Right renal cortex interstitium (tissue), 3 donors: ENCODE data around the gene MVB12B. TPM values are rescaled to one million over a fixed set of nuclear protein-coding genes. Genes with fewer than 3 reads are reported as not detected.

Experiments used
- DNase-seq, 3 donors: peaks; one replicate each; pipeline ENCODE4 v3.0.0-alpha.2; 2013; ENCODE audit warnings: low read depth in 3 of 3, low spot score in 2 of 3
- polyA plus RNA-seq, 3 donors: library from polyadenylated mRNA; unstranded; fragments of 120-200 nt; gene quantifications; one replicate each; pipeline ENCODE4 v1.2.1, GENCODE V29; 2013; ENCODE audit not compliant: insufficient read length in 3 of 3

The MVB12B gene
- polyA plus RNA-seq, 3 donors, result 14.5 to 17.4 (median 16.0) TPM

DNA sequence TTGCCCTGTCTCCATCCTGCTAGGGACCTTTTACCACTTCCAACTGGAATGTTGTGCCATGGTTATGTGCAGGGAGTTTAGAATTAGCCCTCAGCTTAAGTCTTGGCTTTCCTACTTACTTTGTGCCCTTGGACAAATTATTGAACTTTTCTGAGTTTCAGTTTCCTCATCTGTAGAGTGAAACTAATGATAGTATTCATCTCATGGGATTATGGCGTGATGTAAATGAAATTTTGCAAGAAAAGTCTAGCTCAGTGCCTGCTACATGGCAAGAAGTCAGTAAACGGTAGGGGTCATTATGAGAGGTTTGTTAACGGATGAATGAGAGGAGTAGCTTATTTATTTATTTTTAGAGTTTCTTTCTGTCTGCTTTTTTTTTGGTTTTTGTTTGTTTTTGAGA, 1.8 kb downstream of the MVB12B start:
- DNase-seq, result no peak

DNA sequence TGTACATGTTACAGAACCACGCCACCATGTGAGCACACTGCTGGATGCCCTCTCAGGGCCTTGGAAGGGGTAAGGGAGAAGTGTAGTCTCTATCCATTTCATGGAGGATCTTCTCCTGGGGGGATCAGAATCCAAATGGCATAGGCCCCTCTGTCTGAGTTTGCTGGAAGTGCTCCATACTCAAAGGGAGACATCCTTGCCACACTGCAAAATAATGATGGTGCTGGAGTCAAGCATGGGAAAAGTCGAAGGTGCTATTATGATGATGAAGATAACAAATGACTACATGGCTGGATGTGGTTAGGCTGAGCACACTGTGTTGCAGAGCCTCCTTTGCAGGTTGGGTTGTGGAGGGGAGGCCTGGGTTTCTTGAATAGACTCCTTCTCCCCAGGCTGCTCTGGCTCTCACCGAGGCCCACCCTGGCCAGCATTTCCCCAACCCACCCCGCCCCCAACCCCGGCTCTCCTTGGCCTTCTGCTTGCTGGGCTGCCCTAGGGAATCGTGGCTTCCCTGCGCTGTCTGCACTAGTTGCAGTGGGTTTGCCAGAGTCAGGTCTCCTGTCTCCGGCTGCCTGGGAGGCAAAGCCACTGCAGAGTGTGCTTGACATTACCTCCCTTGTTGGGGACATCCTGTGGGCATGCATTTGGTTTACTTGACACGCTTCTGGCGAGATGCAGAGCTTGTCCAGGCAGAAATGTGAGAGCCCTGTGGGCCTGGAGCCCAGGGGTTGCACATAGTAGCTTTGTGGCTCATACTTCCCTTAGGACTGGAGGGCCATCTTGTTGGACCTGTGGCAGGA, 3.0 kb downstream of the MVB12B start:
- no peak for DNase-seq

DNA sequence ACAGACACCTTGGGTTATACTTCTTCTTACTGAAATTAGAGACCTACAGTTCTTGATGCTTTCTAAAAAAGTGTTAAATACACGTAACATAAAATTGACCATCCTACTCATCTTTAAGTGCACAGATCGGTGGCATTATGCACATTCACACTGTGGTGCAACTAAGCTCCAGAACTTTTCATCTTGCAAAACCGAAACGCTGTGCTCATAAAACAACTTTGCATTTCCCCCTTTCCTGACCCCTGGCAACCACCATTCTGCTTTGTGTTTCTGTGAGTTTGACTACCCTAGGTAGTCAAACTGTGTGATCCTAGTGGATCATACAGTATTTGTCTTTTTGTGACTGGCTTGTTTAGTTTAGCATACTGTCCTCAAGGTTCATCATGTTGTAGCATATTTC, 3.9 kb downstream of the MVB12B start:
- no peak for DNase-seq

DNA sequence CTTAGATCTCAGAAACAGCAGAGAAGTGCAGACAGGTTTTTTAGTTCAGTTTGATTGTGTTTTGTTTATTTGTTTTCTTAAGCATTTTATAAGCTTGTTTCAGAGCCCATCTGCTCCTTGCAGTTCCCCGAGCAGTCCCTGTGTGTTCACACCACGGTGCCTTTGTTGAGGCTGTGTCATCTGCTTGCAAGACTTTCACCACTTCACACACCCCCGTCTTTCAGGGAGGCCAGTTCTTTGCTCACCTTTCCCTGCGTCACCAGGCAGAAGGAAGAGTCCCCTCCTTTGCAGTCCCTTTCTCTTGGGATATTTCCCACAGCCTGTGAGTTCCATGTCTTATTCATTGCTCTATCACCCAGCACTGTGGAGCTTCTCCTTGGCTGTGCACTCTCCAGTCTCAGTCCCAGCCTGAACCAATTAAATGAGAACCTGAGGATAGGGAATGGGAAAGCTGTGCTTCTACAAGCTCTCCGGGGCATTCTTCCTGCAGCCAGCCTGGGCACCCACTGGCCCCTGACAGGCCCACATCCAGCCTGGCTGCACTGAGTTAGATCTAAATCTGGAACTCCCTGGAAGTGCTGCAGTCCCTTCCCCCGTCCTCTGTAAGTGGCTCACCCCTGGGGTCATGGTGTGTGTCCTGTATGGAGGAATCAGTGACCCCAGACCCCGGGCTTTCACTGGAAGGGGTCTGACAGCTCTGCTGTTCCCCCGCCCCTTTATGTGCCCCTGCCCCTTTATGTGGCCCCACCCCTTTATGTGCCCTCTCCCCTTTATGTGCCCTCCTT, 5.5 kb downstream of the MVB12B start:
- DNase-seq, result no peak

DNA sequence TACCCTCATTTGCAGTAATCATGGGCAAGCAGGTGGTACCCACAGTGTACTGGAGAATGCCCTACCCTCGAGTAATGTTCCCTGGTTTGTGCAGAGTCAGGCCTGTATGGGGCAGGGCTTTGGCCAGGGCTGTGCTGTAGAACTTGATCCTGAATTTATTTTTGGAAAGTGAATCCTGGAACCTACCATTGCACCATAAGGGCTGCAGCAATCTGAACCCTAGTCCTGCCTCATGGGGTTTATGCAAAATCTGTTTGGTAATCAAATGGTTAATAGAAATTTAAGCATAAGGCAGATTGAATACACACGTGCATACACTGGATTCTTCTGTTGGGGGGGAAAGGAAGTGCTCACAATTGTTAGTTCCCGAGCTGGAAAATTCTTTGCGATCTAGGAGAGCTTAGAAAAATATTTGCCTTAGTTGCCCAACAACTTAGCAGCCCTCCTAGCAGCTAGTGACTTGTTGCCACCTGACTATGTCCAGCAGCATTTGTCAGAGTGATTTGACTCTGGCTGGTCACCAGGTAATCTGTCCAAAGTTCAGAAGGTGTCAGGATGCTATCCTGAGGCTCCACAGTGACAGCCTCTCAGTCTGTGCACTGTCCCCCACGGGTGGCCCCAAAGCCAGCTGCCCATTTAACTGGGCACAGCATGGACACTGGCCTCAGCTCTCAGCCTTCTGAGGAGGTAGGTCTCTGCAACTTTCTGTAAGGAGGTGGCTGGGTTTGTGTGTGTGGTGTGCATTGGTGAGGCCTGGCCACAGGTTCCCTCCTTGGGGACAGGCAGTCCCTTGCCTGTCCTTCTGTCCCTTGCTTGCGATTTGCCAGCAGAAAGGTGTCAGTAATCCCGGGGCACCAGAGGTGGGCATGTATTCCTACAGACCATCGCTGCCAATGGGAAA, 8.3 kb downstream of the MVB12B start:
- DNase-seq, result no peak

- DNase-seq, result no peak
Observed at GRCh38 chr9:126335837-126336735, 9.5 kb downstream of the MVB12B start.

GRCh38 chr9:126336736-126337325, 10.2 kb downstream of the MVB12B start:
- no peak for DNase-seq

DNA sequence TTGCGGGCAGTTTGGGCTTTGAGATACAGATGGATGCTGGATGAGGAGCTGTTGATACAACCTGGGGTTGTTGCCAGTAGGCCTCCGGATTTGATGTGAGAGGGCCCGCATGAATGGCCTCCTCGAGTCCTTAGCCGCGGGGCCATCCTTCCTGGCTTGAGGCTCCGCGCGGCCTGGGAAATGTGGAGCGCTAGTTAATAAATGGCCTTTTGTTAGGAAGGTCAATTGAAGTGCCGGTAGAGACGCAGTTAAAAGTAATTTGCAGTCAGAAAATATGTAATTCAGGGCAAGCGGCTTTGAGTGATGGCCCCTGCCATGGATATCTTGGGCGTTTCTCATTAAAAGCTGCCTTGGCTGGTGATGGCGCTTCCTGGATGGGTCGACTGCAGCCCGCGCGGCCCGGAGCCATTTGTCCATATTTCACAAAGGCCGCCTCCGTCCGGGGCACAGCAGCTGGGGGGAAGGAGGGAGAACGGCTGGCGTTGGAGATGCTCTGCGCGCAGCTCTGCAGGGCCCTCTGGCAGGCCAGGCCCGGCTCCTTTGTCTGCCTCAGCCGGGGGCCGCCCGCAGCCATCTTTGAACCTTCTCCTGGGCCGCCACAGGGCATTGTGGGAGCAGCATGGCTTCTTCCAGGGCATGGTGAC, 11.2 kb downstream of the MVB12B start:
- no peak for DNase-seq

DNA sequence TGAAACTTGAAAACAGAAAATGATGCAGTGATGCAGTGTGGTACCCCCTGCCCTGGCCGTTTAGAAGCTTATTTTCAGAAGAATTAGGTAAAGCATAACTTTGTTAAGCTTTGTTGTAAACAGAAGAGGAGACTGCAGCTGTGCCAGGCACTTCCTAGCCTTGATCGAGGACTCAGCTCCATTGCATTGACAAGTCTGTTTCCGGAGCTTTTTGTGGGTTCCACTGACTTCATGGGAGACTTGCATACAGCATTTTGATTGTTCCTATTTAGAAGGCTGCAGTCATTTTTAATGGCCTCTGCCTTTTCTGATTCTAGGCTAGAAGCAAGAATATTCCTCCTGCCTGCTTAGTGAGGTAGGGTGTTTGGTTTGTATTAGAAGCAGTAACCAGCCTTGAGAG, 12.3 kb downstream of the MVB12B start:
- no peak for DNase-seq

DNA sequence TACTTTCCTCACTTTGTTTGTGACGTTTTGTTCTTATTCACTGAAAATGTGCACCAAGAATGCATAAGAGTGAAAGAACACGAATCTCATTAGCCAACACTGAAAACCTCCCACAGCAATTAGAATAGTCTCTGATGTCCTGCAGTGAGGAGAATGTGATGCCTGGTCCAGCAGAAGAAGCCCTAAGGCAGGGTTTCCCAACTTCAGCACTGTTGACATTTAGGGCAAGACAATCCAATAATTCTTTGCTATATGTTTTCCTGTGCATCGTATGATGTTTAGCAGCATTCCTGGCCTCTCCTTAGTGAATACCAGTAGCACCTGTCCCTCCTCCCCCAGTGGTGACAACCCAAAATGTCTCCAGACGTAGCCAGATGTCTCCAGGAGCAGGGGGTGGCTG, 14.8 kb downstream of the MVB12B start:
- no peak for DNase-seq

DNA sequence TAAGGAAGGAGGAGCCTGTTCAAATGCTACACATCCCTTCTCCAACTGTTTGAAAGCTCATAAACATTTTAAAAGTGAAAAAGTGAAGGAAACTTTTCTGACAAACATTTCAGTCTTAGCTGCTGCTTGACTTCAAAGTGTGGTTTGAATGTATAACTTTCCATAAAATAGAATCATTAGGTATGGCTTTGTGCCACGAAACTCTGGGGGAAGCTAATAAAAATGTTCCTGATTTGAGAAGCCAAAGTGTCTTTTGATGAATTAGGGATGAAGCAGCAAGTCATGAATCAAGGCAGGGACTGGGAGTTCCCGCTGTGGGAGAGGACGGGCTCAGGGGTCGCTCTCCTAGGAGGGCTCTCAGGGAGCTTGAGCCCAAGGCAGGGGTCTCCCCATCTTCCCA, 15.3 kb downstream of the MVB12B start:
- peak; percentile 47 to 60 (median 48) for DNase-seq

DNA sequence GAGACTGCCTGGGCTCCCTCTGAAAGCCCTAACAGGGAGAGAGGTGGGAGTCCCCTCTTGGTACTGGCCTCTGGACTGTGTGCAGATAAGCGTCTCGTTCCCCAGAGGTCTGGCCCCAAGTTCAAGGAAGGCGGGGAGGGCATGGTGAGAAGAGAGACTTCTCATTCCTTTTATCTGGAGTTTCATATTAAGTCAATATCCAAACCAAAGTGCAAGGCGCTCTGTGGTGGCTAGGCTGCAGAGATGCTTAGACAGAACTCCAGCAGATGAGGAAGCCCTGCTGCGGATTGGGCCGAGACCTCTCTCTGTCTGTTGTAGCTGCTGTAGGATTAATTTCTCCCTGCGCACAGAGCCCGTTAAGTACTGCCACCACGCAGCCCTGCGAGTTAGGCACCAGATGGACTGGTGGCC, 16.0 kb downstream of the MVB12B start:
- no peak for DNase-seq

- no peak for DNase-seq
Observed at GRCh38 chr9:126343271-126343700, 16.7 kb downstream of the MVB12B start.

DNA sequence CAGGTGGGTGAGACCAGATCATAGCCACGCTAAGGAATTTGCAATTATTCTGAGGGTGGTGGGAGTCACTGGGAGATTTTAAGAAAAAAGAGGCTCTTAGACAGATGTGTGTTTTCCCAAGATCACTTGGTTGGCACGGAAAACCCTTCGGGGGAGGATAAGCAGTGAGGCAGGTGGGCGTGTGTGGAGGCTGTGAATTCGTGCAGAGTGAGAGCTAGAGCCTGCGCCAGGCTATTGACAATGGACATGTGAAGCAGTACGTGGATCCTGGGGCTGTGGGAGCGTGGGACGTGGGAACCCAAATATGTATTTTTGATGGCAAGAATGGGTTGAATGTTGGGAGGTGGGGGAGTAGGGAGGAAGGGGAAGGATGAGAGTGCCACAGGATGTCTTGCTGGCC, 19.4 kb downstream of the MVB12B start:
- no peak for DNase-seq

DNA sequence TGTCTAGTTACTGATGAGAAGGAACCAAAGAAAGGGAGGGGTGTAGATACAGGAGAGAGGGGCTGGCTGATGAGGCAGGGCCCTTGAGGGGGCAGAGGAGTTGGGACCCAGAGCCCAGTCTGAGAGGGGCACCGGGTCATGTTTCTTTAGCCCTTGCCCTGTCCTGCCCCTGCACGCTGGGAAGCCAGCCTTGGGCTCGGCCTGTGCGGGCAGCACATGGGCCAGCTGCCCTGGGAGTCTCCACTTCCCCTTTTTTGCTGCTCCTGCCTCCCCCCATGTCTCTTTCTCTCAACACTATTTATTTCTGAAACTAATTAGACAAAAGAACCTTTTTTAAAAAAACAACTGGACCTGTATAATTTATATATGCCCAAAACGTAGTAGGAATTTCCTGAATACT, 20.5 kb downstream of the MVB12B start:
- no peak for DNase-seq

GRCh38 chr9:126347911-126348760, 21.5 kb downstream of the MVB12B start:
- no peak for DNase-seq

GRCh38 chr9:126348911-126349550, 22.4 kb downstream of the MVB12B start:
- DNase-seq, result no peak
